WTC11 (cell line): ENCODE measurements around the gene COL2A1. TPM values are rescaled to one million over a fixed set of nuclear protein-coding genes. Genes with fewer than 3 reads are reported as not detected.

ENCODE experiments used
- ATAC-seq: fragments of 200-7000 bp; cut with Tn5 transposase; 2 replicates; pipeline ENCODE4 v1.10.0; 2021; ENCODE audit warnings: mild to moderate bottlenecking, moderate library complexity
- CTCF ChIA-PET: fragments of 300-600 bp; sonication (Branson Sonifier 250); formaldehyde crosslinking; loops from one replicate; lab custom pipeline; 2021; ENCODE audit warnings: antibody characterized with exemption; lab: Charles Lee
- POLR2A ChIA-PET: fragments of 350-600 bp; sonication (Branson Sonifier 250); formaldehyde crosslinking; loops from one replicate; lab custom pipeline; 2021; ENCODE audit warnings: antibody characterized with exemption; lab: Charles Lee
- DNase-seq: peaks from one replicate; pipeline ENCODE4 v3.0.0; 2021; ENCODE audit warnings: low spot score
- H3K27ac Mint-ChIP-seq: 2 replicates; pipeline ENCODE4 v1.8.0; 2021; ENCODE audit warnings: mixed read lengths
- H3K27me3 Mint-ChIP-seq: 2 replicates; pipeline ENCODE4 v1.8.0; 2021; ENCODE audit warnings: low read depth, mild to moderate bottlenecking, moderate library complexity, mixed read lengths
- H3K36me3 Mint-ChIP-seq: 2 replicates; pipeline ENCODE4 v1.8.0; 2021; ENCODE audit warnings: mixed read lengths
- H3K4me1 Mint-ChIP-seq: 2 replicates; pipeline ENCODE4 v1.8.0; 2022; ENCODE audit warnings: mixed read lengths
- H3K4me3 Mint-ChIP-seq: 2 replicates; pipeline ENCODE4 v1.8.0; 2021; ENCODE audit warnings: mild to moderate bottlenecking, moderate library complexity, mixed read lengths
- H3K9me3 Mint-ChIP-seq: 2 replicates; pipeline ENCODE4 v1.8.0; 2021; ENCODE audit warnings: mixed read lengths
- AFF4 ChIP-seq: sonication (generic); formaldehyde crosslinking; IDR thresholded peaks from 2 replicates; pipeline ENCODE4 v1.8.1; 2023; ENCODE audit warnings: mild to moderate bottlenecking, missing genetic modification reagents, borderline replicate concordance
- ELF4 ChIP-seq: sonication (generic); formaldehyde crosslinking; IDR thresholded peaks from 2 replicates; pipeline ENCODE4 v1.8.1; 2022; ENCODE audit warnings: low read depth, mild to moderate bottlenecking, moderate library complexity, missing genetic modification reagents
- ESRRA ChIP-seq: sonication (generic); formaldehyde crosslinking; IDR thresholded peaks from 2 replicates; pipeline ENCODE4 v1.8.1; 2022; ENCODE audit warnings: mild to moderate bottlenecking, missing genetic modification reagents, borderline replicate concordance
- ETV6 ChIP-seq: sonication (generic); formaldehyde crosslinking; IDR thresholded peaks from 2 replicates; pipeline ENCODE4 v1.8.1; 2022; ENCODE audit warnings: mild to moderate bottlenecking, missing genetic modification reagents
- FOXJ3 ChIP-seq: sonication (generic); formaldehyde crosslinking; IDR thresholded peaks from 2 replicates; pipeline ENCODE4 v1.9.0; 2021; ENCODE audit warnings: missing genetic modification reagents, mild to moderate bottlenecking, borderline replicate concordance
- FOXP1 ChIP-seq: sonication (generic); formaldehyde crosslinking; IDR thresholded peaks from 2 replicates; pipeline ENCODE4 v1.8.0; 2022; ENCODE audit warnings: missing genetic modification reagents, mild to moderate bottlenecking, moderate library complexity, borderline replicate concordance
- JUN ChIP-seq: sonication (generic); formaldehyde crosslinking; IDR thresholded peaks from 2 replicates; pipeline ENCODE4 v1.8.0; 2023; ENCODE audit warnings: mild to moderate bottlenecking, missing genetic modification reagents
- KAT7 ChIP-seq: sonication (generic); formaldehyde crosslinking; IDR thresholded peaks from 2 replicates; pipeline ENCODE4 v1.8.1; 2023; ENCODE audit warnings: missing genetic modification reagents, mild to moderate bottlenecking, borderline replicate concordance
- NR2C2 ChIP-seq: sonication (generic); formaldehyde crosslinking; IDR thresholded peaks from 2 replicates; pipeline ENCODE4 v1.8.0; 2022; ENCODE audit warnings: mild to moderate bottlenecking, missing genetic modification reagents
- NR3C1 ChIP-seq: sonication (generic); formaldehyde crosslinking; conservative IDR thresholded peaks from 2 replicates; pipeline ENCODE4 v1.8.1; 2023; ENCODE audit warnings: low read depth, mild to moderate bottlenecking, missing genetic modification reagents
- PRDM15 ChIP-seq: sonication (generic); formaldehyde crosslinking; IDR thresholded peaks from 2 replicates; pipeline ENCODE4 v1.8.0; 2022; ENCODE audit warnings: missing genetic modification reagents
- USF2 ChIP-seq: sonication (generic); formaldehyde crosslinking; IDR thresholded peaks from 2 replicates; pipeline ENCODE4 v1.8.1; 2023; ENCODE audit warnings: mild to moderate bottlenecking, missing genetic modification reagents, moderate library complexity
- ZBTB21 ChIP-seq: sonication (generic); formaldehyde crosslinking; IDR thresholded peaks from 2 replicates; pipeline ENCODE4 v1.8.1; 2023; ENCODE audit warnings: mild to moderate bottlenecking, missing genetic modification reagents, borderline replicate concordance
- ZNF263 ChIP-seq: sonication (generic); formaldehyde crosslinking; IDR thresholded peaks from 2 replicates; pipeline ENCODE4 v1.8.1; 2022; ENCODE audit warnings: low read depth, mild to moderate bottlenecking, moderate library complexity, missing genetic modification reagents
- ZNF423 ChIP-seq: fragments of 250-450 bp; sonication (Bioruptor Pico); IDR thresholded peaks from 2 replicates; pipeline ENCODE4 v2.1.2; 2022; ENCODE audit warnings: mild to moderate bottlenecking, moderate library complexity
- ZNF671 ChIP-seq: fragments of 250-450 bp; sonication (Bioruptor Pico); IDR thresholded peaks from 2 replicates; pipeline ENCODE4 v1.8.0; 2021; ENCODE audit warnings: mild to moderate bottlenecking
- ZSCAN18 ChIP-seq: fragments of 250-450 bp; sonication (Bioruptor Pico); IDR thresholded peaks from 2 replicates; pipeline ENCODE4 v2.1.2; 2022; ENCODE audit warnings: mild to moderate bottlenecking, moderate library complexity
- total RNA-seq: library from RNA; stranded (reverse); gene quantifications from 3 replicates; pipeline ENCODE4 v1.2.3, GENCODE V29; 2021

The COL2A1 gene
- total RNA-seq, 1 experiment from 2014 or later, result 20.9 TPM

- TF ChIP-seq USF2 (CRISPR knock-in tag) (no peak), ZNF423 (CRISPR knock-in tag) (no peak), JUN (CRISPR knock-in tag) (no peak), NR3C1 (no peak), FOXP1 (CRISPR knock-in tag) (no peak), KAT7 (CRISPR knock-in tag) (no peak), PRDM15 (CRISPR knock-in tag) (no peak), AFF4 (no peak), ESRRA (CRISPR knock-in tag) (no peak)
These were observed 38.7 kb downstream of the COL2A1 start (continued) for GRCh38 chr12:47965581-47965980.

- ChIA-PET POLR2A (interaction anchor here (1.0 to 1.9 kb wide), 4 partner anchors 11 to 59 kb away, joined by 3 to 8 read pairs (median 4); partner anchors contain the start of gene VDR), CTCF (interaction anchor here (0.6 to 3.4 kb wide), 47 partner anchors 9 to 1386 kb away, joined by 3 to 53 read pairs (median 4); partner anchors contain the start of genes ASB8, COL2A1, PFKM and RAPGEF3)
- Mint-ChIP-seq H3K4me3 (peak overlapping the region; percentile 94), H3K4me1 (peaks cover 45% of the 10 kb centered on the region), H3K27ac (no peak overlapping the region), H3K36me3 (peaks cover 29% of the 10 kb centered on the region), H3K27me3 (peaks cover 56% of the 10 kb centered on the region), H3K9me3 (peaks cover 23% of the 10 kb centered on the region)
- no peak for ATAC-seq
- TF ChIP-seq ETV6 (CRISPR knock-in tag), result no peak
- TF ChIP-seq USF2 (CRISPR knock-in tag), result no peak
- no peak for TF ChIP-seq FOXP1 (CRISPR knock-in tag)
- TF ChIP-seq JUN (CRISPR knock-in tag), result no peak
- no peak for TF ChIP-seq NR2C2
- TF ChIP-seq ELF4 (CRISPR knock-in tag), result no peak
- no peak for TF ChIP-seq ZNF263
- TF ChIP-seq ZBTB21 (CRISPR knock-in tag), result no peak
- TF ChIP-seq ZSCAN18, result no peak
- TF ChIP-seq FOXJ3 (CRISPR knock-in tag), result no peak
- TF ChIP-seq ZNF671, result no peak
- no peak for DNase-seq
These were observed 40.1 kb downstream of the COL2A1 start for GRCh38 chr12:47964106-47964728.
